CD4-positive, alpha-beta T cell (primary cell): ENCODE results near the gene SPC25. TPM values are rescaled to one million over a fixed set of nuclear protein-coding genes. Genes with fewer than 3 reads are reported as not detected.

ENCODE experiments used
- ATAC-seq: fragments of 200-7000 bp; cut with Tn5 transposase; one replicate; pipeline ENCODE4 v1.10.0; 2022; ENCODE audit warnings: mild to moderate bottlenecking; ENCODE audit not compliant: poor library complexity
- CTCF ChIA-PET: fragments of 350-600 bp; sonication (Branson Sonifier 250); formaldehyde crosslinking; loops from one replicate; lab custom pipeline; 2021; ENCODE audit warnings: antibody characterized with exemption, inconsistent platforms; lab: Charles Lee
- POLR2A ChIA-PET: fragments of 350-600 bp; sonication (Branson Sonifier 250); formaldehyde crosslinking; loops from one replicate; lab custom pipeline; 2021; ENCODE audit warnings: antibody characterized with exemption, inconsistent platforms; lab: Charles Lee
- DNase-seq, 14 experiments: peaks; one replicate each; pipeline ENCODE4 v3.0.0-alpha.2; 2013 to 2020; ENCODE audit warnings: mixed read lengths in 2 of 14
- H3K27ac ChIP-seq, 2 donors: one replicate each; pipeline versions ENCODE4 v1.5.1 to v1.7.0; 2013; ENCODE audit warnings: low read length in 2 of 2, low read depth in 1 of 2, mild to moderate bottlenecking in 1 of 2
- H3K27me3 ChIP-seq, 2 experiments: 1 replicate in 1 of 2; 2 replicates in 1 of 2; pipeline versions ENCODE4 v1.6.1 to v1.7.0; 2013; ENCODE audit warnings: low read length in 2 of 2, control low read depth in 1 of 2, mild to moderate bottlenecking in 1 of 2, moderate library complexity in 1 of 2; ENCODE audit not compliant: insufficient read depth in 2 of 2, control insufficient read depth in 1 of 2
- H3K36me3 ChIP-seq: one replicate; pipeline ENCODE4 v1.6.1; 2013; ENCODE audit warnings: low read length, control low read depth; ENCODE audit not compliant: insufficient read depth
- H3K4me1 ChIP-seq: one replicate; pipeline ENCODE4 v1.6.1; 2013; ENCODE audit warnings: low read length, control low read depth; ENCODE audit not compliant: insufficient read depth
- H3K4me3 ChIP-seq: one replicate; pipeline ENCODE4 v1.5.1; 2013; ENCODE audit warnings: mild to moderate bottlenecking, low read length, moderate library complexity
- H3K9me3 ChIP-seq, 2 experiments: 1 replicate in 1 of 2; 2 replicates in 1 of 2; pipeline versions ENCODE4 v1.6.1 to v1.7.0; 2013; ENCODE audit warnings: low read length in 2 of 2, mild to moderate bottlenecking in 2 of 2, control low read depth in 1 of 2, moderate library complexity in 1 of 2; ENCODE audit not compliant: control insufficient read depth in 1 of 2, insufficient read depth in 1 of 2
- H3K27ac Mint-ChIP-seq: one replicate; pipeline ENCODE4 v1.8.0; 2020; ENCODE audit warnings: mixed read lengths
- H3K27me3 Mint-ChIP-seq: one replicate; pipeline ENCODE4 v1.8.0; 2021; ENCODE audit warnings: mixed read lengths
- H3K36me3 Mint-ChIP-seq: one replicate; pipeline ENCODE4 v1.8.0; 2021; ENCODE audit warnings: low read depth, mixed read lengths
- H3K4me1 Mint-ChIP-seq: one replicate; pipeline ENCODE4 v1.8.0; 2021; ENCODE audit warnings: low read depth, mixed read lengths
- H3K4me3 Mint-ChIP-seq: one replicate; pipeline ENCODE4 v1.8.0; 2020; ENCODE audit warnings: mild to moderate bottlenecking, mixed read lengths
- H3K9me3 Mint-ChIP-seq: one replicate; pipeline ENCODE4 v1.8.0; 2020; ENCODE audit warnings: mixed read lengths
- intact Hi-C, 2 experiments: fragments of 100-400 bp; cut with DNase I in 1 of 2; cut with micrococcal nuclease in 1 of 2; formaldehyde crosslinking; loops; one replicate each; pipeline versions ENCODE4 v1.15.1 to v1.9.0; 2023 to 2025; cut with DNase I, micrococcal nuclease
- total RNA-seq, 174 experiments: library from RNA in 2 of 174; stranded (reverse) in 2 of 174; gene quantifications; one replicate each; pipeline ENCODE4 v1.2.3 and lab custom pipeline; 2021 to 2026
- TF ChIP-seq, protein P1 (sequence below): fragments of 200-600 bp; IDR thresholded peaks from one replicate; pipeline ENCODE4 v1.8.0; 2022; ENCODE audit warnings: antibody characterized with exemption, mild to moderate bottlenecking

Gene SPC25
- total RNA-seq, 2 experiments from 2014 or later = 0.17 TPM; not detected in 1

DNA sequence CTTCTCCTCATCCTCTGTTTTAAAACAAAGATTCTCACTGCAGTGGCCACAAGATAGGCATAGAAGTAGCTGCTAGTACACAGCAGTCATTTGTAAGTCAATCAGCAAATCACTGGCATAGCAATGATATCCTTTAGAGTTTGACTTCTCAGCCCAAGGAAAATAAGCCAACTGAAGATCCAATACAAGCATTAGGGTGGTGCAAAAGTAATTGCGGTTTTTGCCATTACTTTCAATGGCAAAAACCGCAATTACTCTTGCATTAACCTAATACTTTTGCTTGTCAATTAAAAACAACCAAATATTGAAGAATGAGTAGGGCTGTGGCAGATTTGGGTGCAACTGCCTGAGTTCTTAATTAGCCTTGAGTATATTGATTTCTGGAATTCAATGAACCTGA, 13.7 kb upstream of the SPC25 start:
- Histone ChIP-seq H3K27ac (no peak overlapping the region), H3K27me3 (peaks cover 0 to 8% of the 10 kb centered on the region in 2 experiments), H3K9me3 (no peaks in the 10 kb centered on the region), H3K4me1 (no peaks in the 10 kb centered on the region), H3K36me3 (no peaks in the 10 kb centered on the region), H3K4me3 (no peak overlapping the region)
- ChIA-PET CTCF (no interaction called here), POLR2A (no interaction called here)
- Mint-ChIP-seq H3K4me1 (no peaks in the 10 kb centered on the region), H3K9me3 (no peaks in the 10 kb centered on the region), H3K27ac (no peak overlapping the region), H3K4me3 (no peak overlapping the region), H3K36me3 (no peaks in the 10 kb centered on the region), H3K27me3 (peaks cover 17% of the 10 kb centered on the region)
- TF ChIP-seq, protein P1, sequence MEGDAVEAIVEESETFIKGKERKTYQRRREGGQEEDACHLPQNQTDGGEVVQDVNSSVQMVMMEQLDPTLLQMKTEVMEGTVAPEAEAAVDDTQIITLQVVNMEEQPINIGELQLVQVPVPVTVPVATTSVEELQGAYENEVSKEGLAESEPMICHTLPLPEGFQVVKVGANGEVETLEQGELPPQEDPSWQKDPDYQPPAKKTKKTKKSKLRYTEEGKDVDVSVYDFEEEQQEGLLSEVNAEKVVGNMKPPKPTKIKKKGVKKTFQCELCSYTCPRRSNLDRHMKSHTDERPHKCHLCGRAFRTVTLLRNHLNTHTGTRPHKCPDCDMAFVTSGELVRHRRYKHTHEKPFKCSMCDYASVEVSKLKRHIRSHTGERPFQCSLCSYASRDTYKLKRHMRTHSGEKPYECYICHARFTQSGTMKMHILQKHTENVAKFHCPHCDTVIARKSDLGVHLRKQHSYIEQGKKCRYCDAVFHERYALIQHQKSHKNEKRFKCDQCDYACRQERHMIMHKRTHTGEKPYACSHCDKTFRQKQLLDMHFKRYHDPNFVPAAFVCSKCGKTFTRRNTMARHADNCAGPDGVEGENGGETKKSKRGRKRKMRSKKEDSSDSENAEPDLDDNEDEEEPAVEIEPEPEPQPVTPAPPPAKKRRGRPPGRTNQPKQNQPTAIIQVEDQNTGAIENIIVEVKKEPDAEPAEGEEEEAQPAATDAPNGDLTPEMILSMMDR = no peak
- intact Hi-C loops = no loop called here
- ATAC-seq (no peak), DNase-seq (no peak)

DNA sequence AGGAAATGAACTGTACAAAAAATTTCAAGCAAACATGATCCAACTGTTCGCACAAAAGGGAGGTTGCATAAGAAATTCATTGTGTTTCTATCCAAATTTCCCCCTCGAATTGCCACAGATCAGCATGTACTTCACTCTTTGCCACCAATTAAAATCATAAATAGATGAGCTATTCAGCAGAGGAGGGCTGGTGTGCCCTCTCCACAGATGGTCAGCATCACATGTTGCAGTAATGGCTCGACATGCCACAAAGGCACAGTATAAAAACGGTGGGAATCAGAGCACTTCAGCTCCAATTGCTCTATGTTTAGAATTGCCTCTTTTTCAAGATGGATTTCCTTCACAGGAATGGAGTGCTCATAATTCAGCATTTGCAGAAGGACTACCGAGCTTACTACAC, 10.8 kb upstream of the SPC25 start, which contains the start of gene G6PC2:
G6PC2 (plus strand) TSS at position 289 of the 400 bp plus-strand sequence; CDS start at position 330, 41 bp downstream.
- Histone ChIP-seq H3K9me3 (no peaks in the 10 kb centered on the region), H3K36me3 (no peaks in the 10 kb centered on the region), H3K4me1 (no peaks in the 10 kb centered on the region), H3K27ac (no peak within 1 kb of the TSS), H3K27me3 (peaks cover 0 to 8% of the 10 kb centered on the region in 2 experiments), H3K4me3 (no peak within 1 kb of the TSS)
- intact Hi-C loops = no loop called here
- ATAC-seq (no peak), DNase-seq (no peak)
- Mint-ChIP-seq H3K27ac (no peak within 1 kb of the TSS), H3K4me3 (no peak within 1 kb of the TSS), H3K36me3 (no peaks in the 10 kb centered on the region), H3K4me1 (no peaks in the 10 kb centered on the region), H3K27me3 (peaks cover 3% of the 10 kb centered on the region), H3K9me3 (no peaks in the 10 kb centered on the region)
- TF ChIP-seq, protein P1 = no peak
- ChIA-PET POLR2A (interaction anchor here (0.5 kb wide), 1 partner anchor 10 kb away, joined by 3 read pairs; no protein-coding TSS in a partner anchor), CTCF (no interaction called here)

DNA sequence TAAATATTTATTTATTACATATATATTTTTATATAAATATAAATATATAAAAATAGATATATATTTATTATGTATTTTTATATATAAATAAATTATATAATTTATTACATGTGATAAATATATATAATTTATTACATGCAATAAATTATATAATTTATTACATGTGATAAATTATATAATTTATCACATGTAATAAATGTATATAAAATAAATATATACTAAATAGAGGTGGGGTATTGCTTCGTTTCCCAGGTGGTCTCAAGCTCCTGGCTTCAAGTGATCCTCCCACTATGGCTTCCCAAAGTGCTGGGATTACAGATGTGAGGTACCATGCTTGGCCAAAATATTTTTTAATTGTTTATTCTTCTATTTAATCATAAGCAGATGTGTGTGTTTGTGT, 7.2 kb upstream of the SPC25 start:
- no peak for DNase-seq
- Mint-ChIP-seq H3K27ac (no peak overlapping the region), H3K4me3 (no peak overlapping the region), H3K36me3 (no peaks in the 10 kb centered on the region), H3K9me3 (no peaks in the 10 kb centered on the region), H3K27me3 (peaks cover 4% of the 10 kb centered on the region), H3K4me1 (no peaks in the 10 kb centered on the region)
- ATAC-seq = no peak
- Histone ChIP-seq H3K9me3 (no peaks in the 10 kb centered on the region), H3K36me3 (no peaks in the 10 kb centered on the region), H3K4me3 (no peak overlapping the region), H3K27ac (no peak overlapping the region), H3K4me1 (no peaks in the 10 kb centered on the region), H3K27me3 (no peaks in the 10 kb centered on the region)
- intact Hi-C loops = no loop called here
- ChIA-PET POLR2A (no interaction called here), CTCF (no interaction called here)
- TF ChIP-seq, protein P1 = no peak
